CD4-positive, alpha-beta T cell (primary cell): ENCODE results near the gene RIOX2. TPM values are rescaled to one million over a fixed set of nuclear protein-coding genes. Genes with fewer than 3 reads are reported as not detected.

ENCODE experiments used
- ATAC-seq: fragments of 200-7000 bp; cut with Tn5 transposase; one replicate; pipeline ENCODE4 v1.10.0; 2022; ENCODE audit warnings: mild to moderate bottlenecking; ENCODE audit not compliant: poor library complexity
- CTCF ChIA-PET: fragments of 350-600 bp; sonication (Branson Sonifier 250); formaldehyde crosslinking; loops from one replicate; lab custom pipeline; 2021; ENCODE audit warnings: antibody characterized with exemption, inconsistent platforms; lab: Charles Lee
- POLR2A ChIA-PET: fragments of 350-600 bp; sonication (Branson Sonifier 250); formaldehyde crosslinking; loops from one replicate; lab custom pipeline; 2021; ENCODE audit warnings: antibody characterized with exemption, inconsistent platforms; lab: Charles Lee
- DNase-seq, 14 experiments: peaks; one replicate each; pipeline ENCODE4 v3.0.0-alpha.2; 2013 to 2020; ENCODE audit warnings: mixed read lengths in 2 of 14
- H3K27ac ChIP-seq, 2 donors: one replicate each; pipeline versions ENCODE4 v1.5.1 to v1.7.0; 2013; ENCODE audit warnings: low read length in 2 of 2, low read depth in 1 of 2, mild to moderate bottlenecking in 1 of 2
- H3K27me3 ChIP-seq, 2 experiments: 1 replicate in 1 of 2; 2 replicates in 1 of 2; pipeline versions ENCODE4 v1.6.1 to v1.7.0; 2013; ENCODE audit warnings: low read length in 2 of 2, control low read depth in 1 of 2, mild to moderate bottlenecking in 1 of 2, moderate library complexity in 1 of 2; ENCODE audit not compliant: insufficient read depth in 2 of 2, control insufficient read depth in 1 of 2
- H3K36me3 ChIP-seq: one replicate; pipeline ENCODE4 v1.6.1; 2013; ENCODE audit warnings: low read length, control low read depth; ENCODE audit not compliant: insufficient read depth
- H3K4me1 ChIP-seq: one replicate; pipeline ENCODE4 v1.6.1; 2013; ENCODE audit warnings: low read length, control low read depth; ENCODE audit not compliant: insufficient read depth
- H3K4me3 ChIP-seq: one replicate; pipeline ENCODE4 v1.5.1; 2013; ENCODE audit warnings: mild to moderate bottlenecking, low read length, moderate library complexity
- H3K9me3 ChIP-seq, 2 experiments: 1 replicate in 1 of 2; 2 replicates in 1 of 2; pipeline versions ENCODE4 v1.6.1 to v1.7.0; 2013; ENCODE audit warnings: low read length in 2 of 2, mild to moderate bottlenecking in 2 of 2, control low read depth in 1 of 2, moderate library complexity in 1 of 2; ENCODE audit not compliant: control insufficient read depth in 1 of 2, insufficient read depth in 1 of 2
- H3K27ac Mint-ChIP-seq: one replicate; pipeline ENCODE4 v1.8.0; 2020; ENCODE audit warnings: mixed read lengths
- H3K27me3 Mint-ChIP-seq: one replicate; pipeline ENCODE4 v1.8.0; 2021; ENCODE audit warnings: mixed read lengths
- H3K36me3 Mint-ChIP-seq: one replicate; pipeline ENCODE4 v1.8.0; 2021; ENCODE audit warnings: low read depth, mixed read lengths
- H3K4me1 Mint-ChIP-seq: one replicate; pipeline ENCODE4 v1.8.0; 2021; ENCODE audit warnings: low read depth, mixed read lengths
- H3K4me3 Mint-ChIP-seq: one replicate; pipeline ENCODE4 v1.8.0; 2020; ENCODE audit warnings: mild to moderate bottlenecking, mixed read lengths
- H3K9me3 Mint-ChIP-seq: one replicate; pipeline ENCODE4 v1.8.0; 2020; ENCODE audit warnings: mixed read lengths
- CTCF ChIP-seq: fragments of 200-600 bp; IDR thresholded peaks from one replicate; pipeline ENCODE4 v1.8.0; 2022; ENCODE audit warnings: antibody characterized with exemption, mild to moderate bottlenecking
- intact Hi-C, 2 experiments: fragments of 100-400 bp; cut with DNase I in 1 of 2; cut with micrococcal nuclease in 1 of 2; formaldehyde crosslinking; loops; one replicate each; pipeline versions ENCODE4 v1.15.1 to v1.9.0; 2023 to 2025; cut with DNase I, micrococcal nuclease
- total RNA-seq, 174 experiments: library from RNA in 2 of 174; stranded (reverse) in 2 of 174; gene quantifications; one replicate each; pipeline ENCODE4 v1.2.3 and lab custom pipeline; 2021 to 2026

Gene RIOX2
- total RNA-seq, 2 experiments from 2014 or later, result 13.1 to 13.5 TPM

GRCh38 chr3:97940034-97940433 is 32.2 kb downstream of the RIOX2 start:
- Histone ChIP-seq H3K9me3 (no peaks in the 10 kb centered on the region), H3K4me3 (no peak overlapping the region), H3K36me3 (peaks cover 24% of the 10 kb centered on the region), H3K4me1 (no peaks in the 10 kb centered on the region), H3K27ac (no peak overlapping the region), H3K27me3 (no peaks in the 10 kb centered on the region)
- Mint-ChIP-seq H3K27me3 (no peaks in the 10 kb centered on the region), H3K36me3 (peaks cover 30% of the 10 kb centered on the region), H3K4me3 (no peak overlapping the region), H3K4me1 (no peaks in the 10 kb centered on the region), H3K27ac (no peak overlapping the region), H3K9me3 (no peaks in the 10 kb centered on the region)
- TF ChIP-seq CTCF, result no peak
- DNase-seq (peak in 4 of 14 experiments; percentile 7 to 53 (median 42)), ATAC-seq (peak; percentile 59)
- ChIA-PET POLR2A (interaction anchor here (1.1 to 1.7 kb wide), 2 partner anchors 13 to 29 kb away, joined by 3 to 4 read pairs; no protein-coding TSS in a partner anchor), CTCF (no interaction called here)
- intact Hi-C loops, result loop anchor here (1.0 to 5.0 kb wide), 3 partner anchors 82 to 147 kb away; no protein-coding TSS in a partner anchor

- CTCF ChIA-PET, result no interaction called here
- no peaks in the 10 kb centered on the region for H3K9me3 Mint-ChIP-seq
- DNase-seq, result no peak
- Histone ChIP-seq H3K36me3 (peaks cover 20% of the 10 kb centered on the region), H3K27ac (no peak overlapping the region), H3K9me3 (no peaks in the 10 kb centered on the region), H3K4me1 (no peaks in the 10 kb centered on the region), H3K27me3 (no peaks in the 10 kb centered on the region), H3K4me3 (no peak overlapping the region)
- H3K4me1 Mint-ChIP-seq, result no peaks in the 10 kb centered on the region
- no peak for TF ChIP-seq CTCF
- ATAC-seq, result no peak
- H3K4me3 Mint-ChIP-seq, result no peak overlapping the region
- H3K36me3 Mint-ChIP-seq, result peaks cover 24% of the 10 kb centered on the region
- POLR2A ChIA-PET, result interaction anchor here (1.1 to 1.7 kb wide), 2 partner anchors 13 to 28 kb away, joined by 3 to 4 read pairs; no protein-coding TSS in a partner anchor
- no peak overlapping the region for H3K27ac Mint-ChIP-seq
- intact Hi-C loops, result loop anchor here in 1 of 2 experiments (10.0 kb wide), 1 partner anchor 115 kb away; the partner anchor contains the start of gene CRYBG3
- no peaks in the 10 kb centered on the region for H3K27me3 Mint-ChIP-seq
Observed at GRCh38 chr3:97939401-97939800, 32.8 kb downstream of the RIOX2 start.

- Histone ChIP-seq H3K27ac (no peak overlapping the region), H3K4me3 (no peak overlapping the region), H3K36me3 (peaks cover 15% of the 10 kb centered on the region), H3K4me1 (no peaks in the 10 kb centered on the region), H3K9me3 (no peaks in the 10 kb centered on the region), H3K27me3 (no peaks in the 10 kb centered on the region)
- Mint-ChIP-seq H3K4me3 (no peak overlapping the region), H3K36me3 (peaks cover 15% of the 10 kb centered on the region), H3K27me3 (no peaks in the 10 kb centered on the region), H3K27ac (no peak overlapping the region), H3K9me3 (no peaks in the 10 kb centered on the region), H3K4me1 (no peaks in the 10 kb centered on the region)
- DNase-seq (no peak), ATAC-seq (no peak)
- no peak for TF ChIP-seq CTCF
- CTCF ChIA-PET, result no interaction called here
- intact Hi-C loops, result loop anchor here in 1 of 2 experiments (10.0 kb wide), 1 partner anchor 114 kb away; the partner anchor contains the start of gene CRYBG3
- POLR2A ChIA-PET, result no interaction called here
Observed at GRCh38 chr3:97938444-97938843, 33.8 kb downstream of the RIOX2 start.
